ENCODE results near the gene PGLYRP2.

DNA sequence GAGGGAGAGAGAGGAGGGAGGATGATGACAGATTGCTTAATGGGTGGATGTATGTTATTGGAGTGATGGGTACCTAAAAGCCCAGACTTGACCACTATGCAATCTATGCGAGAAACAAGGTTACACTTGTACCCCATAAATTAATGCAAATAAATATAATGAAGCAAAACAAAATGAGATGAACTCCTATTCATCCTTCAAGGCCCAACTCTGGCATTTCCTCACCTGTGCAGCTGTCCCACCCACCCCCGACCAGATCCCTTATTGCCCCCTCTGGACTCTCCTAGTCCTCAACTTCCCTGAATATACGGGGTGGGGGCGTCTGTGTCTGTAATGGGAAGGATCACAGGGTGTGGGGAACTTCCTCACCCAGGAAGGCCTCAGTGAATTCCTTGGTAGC lies 4.1 kb downstream of the PGLYRP2 start:
- TF ChIP-seq EZH2 (IDR thresholded peaks at IDR 0.05; ENCODE audit: insufficient read depth, poor library complexity, severe bottlenecking) (no peak), EZH2phosphoT487 (IDR thresholded peaks at IDR 0.05; ENCODE audit: insufficient read depth, low read depth) (no peak)
